Cardiac fibroblast (primary cell): ENCODE results near the gene NCLN.

Experiments
- DNase-seq, 2 donors: peaks; one replicate each; pipeline versions ENCODE4 v3.0.0 to v3.0.0-alpha.2; 2010; ENCODE audit warnings: low read depth in 2 of 2
- H3K4me3 ChIP-seq, 2 donors: replicated peaks in 1 of 2; 1 replicate in 1 of 2; 2 replicates in 1 of 2; pipeline ENCODE4 v1.5.1; 2011; ENCODE audit warnings: low read depth in 2 of 2, low read length in 2 of 2, mild to moderate bottlenecking in 2 of 2, moderate library complexity in 1 of 2
- TF ChIP-seq, protein P1 (sequence below): IDR thresholded peaks from one replicate; pipeline ENCODE4 v1.5.1; 2011; ENCODE audit warnings: low read depth, mild to moderate bottlenecking, low read length, inconsistent platforms

The NCLN gene, protein sequence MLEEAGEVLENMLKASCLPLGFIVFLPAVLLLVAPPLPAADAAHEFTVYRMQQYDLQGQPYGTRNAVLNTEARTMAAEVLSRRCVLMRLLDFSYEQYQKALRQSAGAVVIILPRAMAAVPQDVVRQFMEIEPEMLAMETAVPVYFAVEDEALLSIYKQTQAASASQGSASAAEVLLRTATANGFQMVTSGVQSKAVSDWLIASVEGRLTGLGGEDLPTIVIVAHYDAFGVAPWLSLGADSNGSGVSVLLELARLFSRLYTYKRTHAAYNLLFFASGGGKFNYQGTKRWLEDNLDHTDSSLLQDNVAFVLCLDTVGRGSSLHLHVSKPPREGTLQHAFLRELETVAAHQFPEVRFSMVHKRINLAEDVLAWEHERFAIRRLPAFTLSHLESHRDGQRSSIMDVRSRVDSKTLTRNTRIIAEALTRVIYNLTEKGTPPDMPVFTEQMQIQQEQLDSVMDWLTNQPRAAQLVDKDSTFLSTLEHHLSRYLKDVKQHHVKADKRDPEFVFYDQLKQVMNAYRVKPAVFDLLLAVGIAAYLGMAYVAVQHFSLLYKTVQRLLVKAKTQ

DNA sequence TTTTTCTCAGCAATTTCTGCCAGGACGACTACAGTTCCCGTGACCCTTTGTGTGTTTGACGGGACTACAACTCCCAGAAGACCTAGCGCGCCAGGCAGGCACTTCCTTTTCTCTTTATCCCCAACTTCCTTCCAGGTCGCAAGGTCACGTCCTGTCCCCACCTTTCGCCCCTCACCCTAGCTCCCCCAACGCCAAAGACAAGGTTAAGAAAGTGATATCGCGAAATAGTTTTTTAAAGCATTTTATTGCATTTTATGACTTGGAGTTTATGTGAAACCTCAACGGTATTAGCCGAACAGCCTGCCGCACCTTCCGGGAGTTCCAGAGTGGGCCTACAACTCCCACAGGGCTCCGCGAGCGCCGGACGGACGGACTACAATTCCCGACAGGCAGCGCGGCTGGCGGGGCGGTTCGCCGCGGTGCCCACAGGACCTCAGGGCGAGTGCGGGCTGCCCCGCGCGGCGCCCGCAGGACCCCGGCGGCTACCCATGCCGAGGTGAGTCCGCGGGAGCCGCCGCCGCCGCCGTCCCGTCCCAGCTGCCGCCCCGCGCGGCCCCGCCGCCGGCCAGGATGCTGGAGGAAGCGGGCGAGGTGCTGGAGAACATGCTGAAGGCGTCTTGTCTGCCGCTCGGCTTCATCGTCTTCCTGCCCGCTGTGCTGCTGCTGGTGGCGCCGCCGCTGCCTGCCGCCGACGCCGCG lies at the start of gene NCLN:
Gene NCLN, plus strand, starts transcription at position 470 of the 699 bp plus-strand sequence. Its CDS starts 101 bp downstream, at position 571.
- TF ChIP-seq, protein P1, sequence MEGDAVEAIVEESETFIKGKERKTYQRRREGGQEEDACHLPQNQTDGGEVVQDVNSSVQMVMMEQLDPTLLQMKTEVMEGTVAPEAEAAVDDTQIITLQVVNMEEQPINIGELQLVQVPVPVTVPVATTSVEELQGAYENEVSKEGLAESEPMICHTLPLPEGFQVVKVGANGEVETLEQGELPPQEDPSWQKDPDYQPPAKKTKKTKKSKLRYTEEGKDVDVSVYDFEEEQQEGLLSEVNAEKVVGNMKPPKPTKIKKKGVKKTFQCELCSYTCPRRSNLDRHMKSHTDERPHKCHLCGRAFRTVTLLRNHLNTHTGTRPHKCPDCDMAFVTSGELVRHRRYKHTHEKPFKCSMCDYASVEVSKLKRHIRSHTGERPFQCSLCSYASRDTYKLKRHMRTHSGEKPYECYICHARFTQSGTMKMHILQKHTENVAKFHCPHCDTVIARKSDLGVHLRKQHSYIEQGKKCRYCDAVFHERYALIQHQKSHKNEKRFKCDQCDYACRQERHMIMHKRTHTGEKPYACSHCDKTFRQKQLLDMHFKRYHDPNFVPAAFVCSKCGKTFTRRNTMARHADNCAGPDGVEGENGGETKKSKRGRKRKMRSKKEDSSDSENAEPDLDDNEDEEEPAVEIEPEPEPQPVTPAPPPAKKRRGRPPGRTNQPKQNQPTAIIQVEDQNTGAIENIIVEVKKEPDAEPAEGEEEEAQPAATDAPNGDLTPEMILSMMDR = no peak
- peak within 1 kb of the TSS; percentile 86 to 94 for H3K4me3 ChIP-seq
- peak; percentile 95 to 97 for DNase-seq

GRCh38 chr19:3135961-3136683 lies 49.6 kb upstream of the NCLN start, which contains the start of gene GNA15:
Gene GNA15, plus strand, starts transcription at chr19:3136033. Its CDS starts 418 bp downstream, at chr19:3136451.
- no peak for DNase-seq
- TF ChIP-seq, protein P1 = no peak
- H3K4me3 ChIP-seq = no peak within 1 kb of the TSS

DNA sequence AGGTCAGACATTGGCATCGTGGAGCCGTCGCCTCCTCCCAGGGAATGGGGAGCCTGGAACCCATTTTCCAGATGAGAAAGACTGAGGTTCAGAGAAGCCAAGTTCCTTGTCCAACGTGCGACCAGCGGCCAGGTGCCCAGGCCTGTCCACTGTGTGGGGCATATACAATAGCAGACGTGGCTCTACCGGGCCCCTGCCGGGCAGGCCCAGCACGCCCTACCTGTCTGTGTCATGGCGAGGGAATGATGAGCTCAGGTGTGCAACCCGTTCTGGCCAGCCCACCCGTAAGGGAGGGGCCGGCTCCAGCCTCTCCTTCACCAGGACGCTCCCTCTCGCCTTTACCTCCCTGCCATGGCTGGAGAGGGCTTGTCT lies 49.1 kb upstream of the NCLN start:
- no peak overlapping the region for H3K4me3 ChIP-seq
- TF ChIP-seq, protein P1 = no peak
- no peak for DNase-seq

DNA sequence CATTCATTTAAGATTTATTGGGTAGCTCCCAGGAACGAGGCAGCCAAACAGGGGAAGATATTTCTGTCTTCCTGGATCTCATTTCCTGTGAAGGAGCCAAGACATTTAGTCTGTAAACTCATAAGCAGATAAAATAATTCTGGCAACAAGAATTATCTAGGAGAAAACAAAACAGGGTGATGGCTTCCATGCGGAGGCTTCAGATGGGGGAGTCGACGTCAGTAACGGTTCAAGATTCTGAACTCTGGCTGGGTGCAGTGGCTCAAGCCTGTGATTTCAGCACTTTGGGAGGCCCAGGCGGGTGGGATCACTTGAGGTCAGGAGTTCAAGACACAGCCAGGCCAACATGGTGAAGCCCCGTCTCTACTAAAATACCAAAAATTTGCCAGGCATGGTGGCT lies 48.6 kb upstream of the NCLN start:
- TF ChIP-seq, protein P1 = no peak
- no peak overlapping the region for H3K4me3 ChIP-seq
- peak in 1 of 2 donors; percentile 87 for DNase-seq

DNA sequence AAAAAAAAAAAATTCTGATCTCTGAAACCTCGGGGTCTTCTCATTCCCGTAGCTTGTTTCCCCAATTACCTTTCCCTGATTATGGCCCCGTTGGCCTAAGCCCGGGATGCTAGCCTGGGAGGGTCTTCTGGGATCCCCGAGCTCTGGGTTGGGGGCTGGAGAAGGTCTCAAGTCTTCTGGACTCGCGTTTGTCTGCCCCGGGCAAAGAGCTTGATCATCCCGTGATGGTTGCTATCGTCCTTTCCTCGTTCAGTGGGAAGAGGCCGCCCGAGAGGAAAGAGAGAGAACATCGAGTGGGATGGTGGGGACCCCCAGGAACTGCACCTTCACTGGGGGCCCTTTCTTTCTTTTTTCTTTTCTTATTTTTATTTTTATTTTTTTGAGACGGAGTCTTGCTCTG lies 47.5 kb upstream of the NCLN start:
- TF ChIP-seq, protein P1 = no peak
- no peak for DNase-seq
- H3K4me3 ChIP-seq = no peak overlapping the region

- no peak overlapping the region for H3K4me3 ChIP-seq
- DNase-seq = no peak
- TF ChIP-seq, protein P1 = no peak
Observed at GRCh38 chr19:3140667-3141038, 45.1 kb upstream of the NCLN start.
